PC-9 (cell line): Measurements from ENCODE around the gene STX5.

Experiments
- CTCF ChIP-seq: fragments of 200-600 bp; sonication (generic); conservative IDR thresholded peaks from 2 replicates; pipeline ENCODE4 v1.6.1; 2017; ENCODE audit warnings: mixed run types, antibody characterized with exemption, mild to moderate bottlenecking, moderate library complexity
- EZH2 ChIP-seq: fragments of 200-600 bp; sonication (generic); IDR thresholded peaks from 2 replicates; pipeline ENCODE4 v1.8.0; 2017; ENCODE audit warnings: antibody characterized with exemption, low read depth

GRCh38 chr11:62844154-62844553 lies 12.3 kb upstream of the STX5 start:
- no peak for TF ChIP-seq CTCF
- no peak for TF ChIP-seq EZH2
